HepG2 (cell line): Measurements from ENCODE around the gene RRBP1. TPM values are rescaled to one million over a fixed set of nuclear protein-coding genes. Genes with fewer than 3 reads are reported as not detected.

ENCODE experiments used
- ATAC-seq: fragments of 200-7000 bp; cut with Tn5 transposase; 3 replicates; pipeline ENCODE4 v1.9.1; 2020; ENCODE audit warnings: mild to moderate bottlenecking, moderate library complexity
- BruUV-seq: library from RNA; stranded (reverse); fragments of 400-500 nt; replicated peaks from 2 replicates; lab custom pipeline; 2021; lab: Mats Ljungman, UMichigan
- CTCF ChIA-PET: fragments of 300-600 bp; formaldehyde crosslinking; extraction: SDS; loops from one replicate; lab custom pipeline; 2021; ENCODE audit warnings: low total read pairs, inconsistent platforms, low intra/inter-chr PET ratio; lab: Yijun Ruan, JAX
- POLR2A ChIA-PET: fragments of 350-600 bp; sonication (Branson Sonifier 250); formaldehyde crosslinking; loops from one replicate; lab custom pipeline; 2020; ENCODE audit warnings: antibody characterized with exemption, inconsistent platforms; lab: Yijun Ruan, JAX
- DNase-seq: peaks from one replicate; pipeline ENCODE4 v3.0.0-alpha.2; 2015; ENCODE audit warnings: low spot score
- FAIRE-seq: peaks from 3 replicates; lab custom pipeline; 2011; peaks lifted over from hg19 to GRCh38; lab: Jason Lieb, UNC
- H2AFZ ChIP-seq: one replicate; pipeline ENCODE4 v1.6.1; 2011; ENCODE audit warnings: low read length, inconsistent platforms
- H3K27ac ChIP-seq: fragments of 300-600 bp; 3 replicates; pipeline ENCODE4 v1.8.0; 2011; ENCODE audit warnings: mixed run types, mild to moderate bottlenecking, mixed read lengths, low read length, inconsistent platforms; ENCODE audit not compliant: insufficient read depth; ENCODE audit errors: extremely low read length
- H3K27me3 ChIP-seq, 2 experiments: fragments of 200-600 bp in 1 of 2; 2 replicates in 1 of 2; 3 replicates in 1 of 2; pipeline versions ENCODE4 v1.6.0 to v1.8.0; 2011; ENCODE audit warnings: low read length in 2 of 2, mild to moderate bottlenecking in 2 of 2, moderate library complexity in 2 of 2, inconsistent platforms in 1 of 2; ENCODE audit not compliant: insufficient read depth in 2 of 2, control insufficient read depth in 1 of 2
- H3K36me3 ChIP-seq, 2 experiments: fragments of 200-600 bp in 1 of 2; replicated peaks in 1 of 2; 2 replicates in 1 of 2; 3 replicates in 1 of 2; pipeline versions ENCODE4 v1.5.1 to v1.8.0; 2011; ENCODE audit warnings: low read length in 2 of 2, inconsistent platforms in 1 of 2; ENCODE audit not compliant: insufficient read depth in 2 of 2, control insufficient read depth in 1 of 2
- H3K4me1 ChIP-seq: 2 replicates; pipeline ENCODE4 v1.5.1; 2012; ENCODE audit warnings: low read length, inconsistent platforms; ENCODE audit not compliant: insufficient read depth
- H3K4me2 ChIP-seq: 2 replicates; pipeline ENCODE4 v1.6.0; 2011; ENCODE audit warnings: low read depth, low read length, inconsistent platforms
- H3K4me3 ChIP-seq, 3 experiments: fragments of 200-600 bp in 1 of 3; sonication (generic), shearing (Covaris generic) in 1 of 3; replicated peaks in 1 of 3; 2 replicates each; pipeline ENCODE4 v1.5.1; 2011 to 2016; ENCODE audit warnings: low read length in 3 of 3, inconsistent platforms in 2 of 3, low read depth in 2 of 3, mild to moderate bottlenecking in 2 of 3, control low read depth in 1 of 3, mixed read lengths in 1 of 3; ENCODE audit not compliant: insufficient read depth in 1 of 3
- H3K79me2 ChIP-seq: one replicate; pipeline ENCODE4 v1.6.1; 2011; ENCODE audit warnings: low read length, inconsistent platforms; ENCODE audit not compliant: insufficient read depth
- H3K9ac ChIP-seq: 2 replicates; pipeline ENCODE4 v1.6.0; 2011; ENCODE audit warnings: mild to moderate bottlenecking, low read depth, low read length, inconsistent platforms; ENCODE audit not compliant: insufficient read depth
- H3K9me3 ChIP-seq: 2 replicates; pipeline ENCODE4 v1.5.1; 2012; ENCODE audit warnings: mild to moderate bottlenecking, low read length
- H4K20me1 ChIP-seq: 2 replicates; pipeline ENCODE4 v1.6.0; 2011; ENCODE audit warnings: inconsistent platforms, mild to moderate bottlenecking, low read length, moderate library complexity; ENCODE audit not compliant: insufficient read depth
- AGO2 ChIP-seq: fragments of 200-400 bp; formaldehyde crosslinking; optimal IDR thresholded peaks from 2 replicates; pipeline ENCODE3; 2017; ENCODE audit warnings: mild to moderate bottlenecking, low read depth, low read length, moderate library complexity
- AKAP8 ChIP-seq: sonication (generic); formaldehyde crosslinking; IDR thresholded peaks from 2 replicates; pipeline ENCODE4 v1.5.1; 2020; ENCODE audit warnings: mild to moderate bottlenecking, missing genetic modification reagents
- POLR2G ChIP-seq: fragments of 200-400 bp; formaldehyde crosslinking; IDR thresholded peaks from 2 replicates; pipeline ENCODE4 v1.6.1; 2018; ENCODE audit warnings: mild to moderate bottlenecking, low read depth, low read length, moderate library complexity
- TSC22D2 ChIP-seq: sonication (generic); formaldehyde crosslinking; IDR thresholded peaks from 2 replicates; pipeline ENCODE4 v1.5.1; 2020; ENCODE audit warnings: missing genetic modification reagents, mild to moderate bottlenecking, borderline replicate concordance
- U2AF1 ChIP-seq: fragments of 200-400 bp; formaldehyde crosslinking; optimal IDR thresholded peaks from 2 replicates; pipeline ENCODE3; 2017; ENCODE audit warnings: mild to moderate bottlenecking, low read depth, low read length
- ZMAT3 ChIP-seq: sonication (generic); formaldehyde crosslinking; conservative IDR thresholded peaks from 2 replicates; pipeline ENCODE4 v1.7.0; 2021; ENCODE audit warnings: missing genetic modification reagents
- WGBS: methylation state at CpG from one replicate; pipeline ENCODE4 v1.1.6; 2017; ENCODE audit warnings: low lambda C conversion rate; 5-methylcytosine and 5-hydroxymethylcytosine counted together
- in situ Hi-C: cut with HindIII; loops from 2 replicates; pipeline ENCODE4 v1.10.0; 2017; ENCODE audit warnings: low pct_unique_long_range_greater_than_20kb; ENCODE audit not compliant: extremely low pct_ligation_motif_present
- intact Hi-C: fragments of 100-400 bp; cut with micrococcal nuclease; formaldehyde crosslinking; loops from one replicate; pipeline ENCODE4 v1.10.0; 2022; ENCODE audit not compliant: unreplicated experiment
- polyA plus RNA-seq, 8 experiments: library from polyadenylated mRNA; depleted of rRNA in 3 of 8; stranded (reverse) in 7 of 8; unstranded in 1 of 8; fragments of >200 nt; fragmentation: Illumina TruSeq in 4 of 8; extraction: Trizol in 4 of 8; gene quantifications; 2 replicates each; pipeline versions ENCODE4 v1.2.1 to v1.2.3, GENCODE V29; 2011 to 2016; ENCODE audit warnings: low read depth in 4 of 8, missing spikeins in 1 of 8, mixed read lengths in 1 of 8; ENCODE audit not compliant: insufficient read depth in 1 of 8
- total RNA-seq, 5 experiments: library from RNA; depleted of rRNA; stranded (reverse); fragments of >200 nt; fragmentation: Illumina TruSeq; extraction: Trizol; gene quantifications; 2 replicates each; pipeline ENCODE4 v1.2.3, GENCODE V29; 2016; ENCODE audit warnings: low read depth in 1 of 5
- TF ChIP-seq, protein P1 (sequence below): sonication (generic); formaldehyde crosslinking; IDR thresholded peaks from 2 replicates; pipeline ENCODE4 v1.5.0; 2020; ENCODE audit warnings: mild to moderate bottlenecking, missing genetic modification reagents

Gene RRBP1
- total and polyA plus RNA-seq, 2 of the 13 experiments (the other 11 are each of a cell fraction or from before 2014, with no cell fraction given): 150 to 222 TPM

DNA sequence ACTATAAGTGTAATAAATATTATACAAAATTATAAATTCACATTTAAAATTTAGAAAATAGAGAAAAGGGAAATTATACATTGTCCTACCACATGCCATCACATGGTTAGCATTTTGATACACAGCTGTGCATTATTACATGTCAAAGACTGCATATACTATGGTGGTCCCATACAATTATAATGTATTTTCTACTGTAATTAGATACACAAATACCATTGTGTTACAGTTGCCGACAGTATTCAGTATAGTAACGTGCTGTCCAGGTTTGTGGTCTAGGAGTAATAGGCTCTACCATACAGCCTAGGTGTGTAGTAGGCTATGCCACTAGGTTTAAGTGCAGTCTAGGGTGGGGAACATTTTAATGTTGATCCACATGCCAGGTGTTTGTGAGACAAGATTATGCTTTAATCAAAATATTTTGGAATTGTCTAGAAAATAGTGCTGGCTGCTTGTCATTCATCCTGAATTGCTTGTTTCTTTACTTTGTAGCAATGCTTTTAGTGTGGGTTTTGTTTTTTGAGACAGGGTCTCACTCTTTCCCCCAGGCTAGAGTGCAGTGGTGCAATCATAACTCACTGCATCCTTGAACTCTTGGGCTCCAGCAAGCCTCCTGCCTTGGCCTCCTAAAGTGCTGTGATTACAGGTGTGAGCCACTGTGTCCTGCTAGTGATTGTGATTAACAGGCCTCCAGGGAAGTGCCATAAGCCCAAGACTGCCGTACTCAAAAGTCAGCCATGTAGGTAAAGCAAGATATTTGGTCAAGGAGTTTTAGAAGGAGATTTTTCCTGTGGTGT lies 73.1 kb downstream of the RRBP1 start:
- intact Hi-C loops (no loop called here), in situ Hi-C loops (no loop called here)
- Histone ChIP-seq H3K9me3 (no peaks in the 10 kb centered on the region), H3K4me2 (no peak overlapping the region), H3K4me1 (peaks cover 47% of the 10 kb centered on the region), H3K27me3 (no peaks in the 10 kb centered on the region), H3K9ac (no peak overlapping the region), H4K20me1 (peaks cover 5% of the 10 kb centered on the region), H3K79me2 (no peaks in the 10 kb centered on the region), H3K27ac (no peak overlapping the region), H2AFZ (no peak overlapping the region), H3K4me3 (no peak overlapping the region), H3K36me3 (peaks cover 2 to 4% of the 10 kb centered on the region in 2 experiments; a peak in 3 of 5 replicates)
- no TSS peak for BruUV-seq
- ATAC-seq: no peak
- FAIRE-seq: no peak
- no peak for DNase-seq
- WGBS: 95% methylated on average over 3 of the region's 3 CpGs
- CTCF ChIA-PET: no interaction called here
- TF ChIP-seq ZMAT3 (CRISPR knock-in tag): no peak
- TF ChIP-seq AKAP8 (CRISPR knock-in tag): peak; percentile 2; the same call in 1 of the 2 replicates
- no peak for TF ChIP-seq TSC22D2 (CRISPR knock-in tag)
- TF ChIP-seq AGO2: peak; percentile 62
- TF ChIP-seq U2AF1: no peak
- TF ChIP-seq POLR2G: peak; percentile 17; the same call in 1 of the 2 replicates
- TF ChIP-seq, protein P1, sequence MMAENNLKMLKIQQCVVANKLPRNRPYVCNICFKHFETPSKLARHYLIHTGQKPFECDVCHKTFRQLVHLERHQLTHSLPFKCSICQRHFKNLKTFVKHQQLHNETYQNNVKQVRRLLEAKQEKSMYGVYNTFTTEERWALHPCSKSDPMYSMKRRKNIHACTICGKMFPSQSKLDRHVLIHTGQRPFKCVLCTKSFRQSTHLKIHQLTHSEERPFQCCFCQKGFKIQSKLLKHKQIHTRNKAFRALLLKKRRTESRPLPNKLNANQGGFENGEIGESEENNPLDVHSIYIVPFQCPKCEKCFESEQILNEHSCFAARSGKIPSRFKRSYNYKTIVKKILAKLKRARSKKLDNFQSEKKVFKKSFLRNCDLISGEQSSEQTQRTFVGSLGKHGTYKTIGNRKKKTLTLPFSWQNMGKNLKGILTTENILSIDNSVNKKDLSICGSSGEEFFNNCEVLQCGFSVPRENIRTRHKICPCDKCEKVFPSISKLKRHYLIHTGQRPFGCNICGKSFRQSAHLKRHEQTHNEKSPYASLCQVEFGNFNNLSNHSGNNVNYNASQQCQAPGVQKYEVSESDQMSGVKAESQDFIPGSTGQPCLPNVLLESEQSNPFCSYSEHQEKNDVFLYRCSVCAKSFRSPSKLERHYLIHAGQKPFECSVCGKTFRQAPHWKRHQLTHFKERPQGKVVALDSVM (CRISPR knock-in tag): peak; percentile 88
- POLR2A ChIA-PET: interaction anchor here (0.9 kb wide), 1 partner anchor 9 kb away, joined by 3 read pairs; no protein-coding TSS in a partner anchor
